Stimulated activated CD4-positive, alpha-beta T cell treated with anti-CD3 and anti-CD28 coated beads, Interleukin-4, amount 100 ng/mL, for 48 hours (primary cell): ENCODE results near the gene MSI2.

Experiments used
- DNase-seq, 2 donors: peaks; one replicate each; pipeline ENCODE4 v3.0.0-alpha.2; 2020; ENCODE audit warnings: low read depth in 2 of 2

The MSI2 gene

GRCh38 chr17:57679906-57680695, 423.8 kb downstream of the MSI2 start:
- no peak for DNase-seq

DNA sequence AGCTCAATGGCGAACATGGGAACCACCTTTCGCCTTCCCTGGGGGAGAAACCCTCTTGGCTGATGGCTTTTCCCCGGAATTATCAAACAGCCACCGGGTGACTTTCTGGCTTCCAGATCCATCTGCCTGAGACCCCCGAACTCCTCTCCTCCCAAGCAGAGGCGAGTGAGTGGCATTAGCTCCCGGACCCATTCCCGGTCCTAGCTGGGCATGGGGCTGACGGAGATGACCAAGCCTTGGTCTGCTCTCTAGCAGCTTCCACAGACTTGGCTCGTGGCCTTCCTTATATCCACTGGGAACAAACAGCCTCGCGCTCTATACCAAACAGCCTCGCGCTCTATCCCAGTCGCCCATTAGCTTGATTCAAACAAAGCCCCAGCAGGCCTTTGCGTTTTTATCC, 426.4 kb downstream of the MSI2 start:
- no peak for DNase-seq

- DNase-seq: no peak
These were observed 428.6 kb downstream of the MSI2 start for GRCh38 chr17:57684711-57685498.

DNA sequence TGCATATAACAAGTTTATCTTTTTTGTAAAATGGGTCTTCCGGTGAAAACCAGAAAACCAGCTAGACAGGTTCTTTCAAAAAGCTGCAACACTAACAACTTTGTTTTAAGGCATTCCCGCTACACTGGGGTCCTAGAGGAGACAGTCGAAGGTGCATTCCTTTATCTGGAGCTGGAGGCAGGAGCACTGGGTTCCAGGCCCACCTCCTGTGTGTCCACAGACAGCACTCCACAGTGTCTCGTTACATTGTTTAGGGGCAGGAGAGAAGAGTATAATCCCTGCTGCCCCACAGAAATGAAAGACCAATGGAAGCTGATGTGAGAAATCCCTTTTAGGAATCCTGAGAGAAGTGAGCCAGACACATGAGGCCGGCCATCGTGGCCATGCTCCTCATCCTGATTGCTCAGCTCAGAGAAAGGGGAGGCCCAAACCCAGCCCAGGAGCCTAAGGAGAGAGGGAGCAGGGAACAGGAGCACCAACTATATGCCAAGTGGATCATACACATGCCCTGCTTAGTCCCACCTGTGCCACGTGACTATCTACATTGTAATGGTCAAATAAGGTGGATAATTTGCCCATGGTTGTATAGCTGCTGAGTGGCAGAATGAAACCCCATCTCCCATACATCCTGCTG, 429.3 kb downstream of the MSI2 start:
- DNase-seq: no peak

DNA sequence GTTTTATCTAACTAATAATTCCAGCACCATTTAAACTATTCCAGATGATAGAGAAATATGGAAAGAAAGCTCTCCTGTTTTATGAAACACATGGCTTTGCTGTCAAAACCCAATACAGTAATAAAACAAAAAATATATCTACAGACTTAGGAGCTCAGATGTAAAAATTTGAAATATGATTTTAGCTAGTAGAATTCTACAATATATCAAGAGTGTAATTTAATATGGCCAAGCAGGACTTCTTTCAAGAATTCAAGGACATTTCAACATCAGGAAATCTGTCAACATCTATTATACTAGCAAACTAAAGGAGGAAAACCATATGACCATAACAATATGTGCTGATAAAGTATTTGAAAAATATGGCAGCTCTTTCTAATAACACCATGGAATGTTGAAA, 431.3 kb downstream of the MSI2 start:
- DNase-seq: no peak

- DNase-seq: no peak
These were observed 432.9 kb downstream of the MSI2 start for GRCh38 chr17:57689254-57689653.

DNA sequence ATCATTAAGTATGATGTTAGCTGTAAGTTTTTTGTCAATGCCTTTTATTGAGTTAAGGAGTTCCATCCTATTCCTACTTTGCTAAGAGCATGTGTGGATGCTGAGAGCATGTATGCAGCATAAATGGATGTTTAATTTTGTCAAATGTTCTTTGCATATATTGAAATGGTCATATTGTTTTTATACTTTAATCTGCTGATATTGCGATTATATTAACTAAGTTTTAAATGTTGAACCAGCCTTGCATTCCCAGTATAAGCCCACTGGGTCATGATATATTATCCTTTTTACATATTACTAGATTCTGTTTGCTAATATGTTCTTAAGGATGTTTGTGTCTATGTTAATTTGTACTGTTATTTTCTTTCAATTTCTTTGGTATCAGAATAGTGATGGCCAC, 435.6 kb downstream of the MSI2 start:
- DNase-seq: no peak

DNA sequence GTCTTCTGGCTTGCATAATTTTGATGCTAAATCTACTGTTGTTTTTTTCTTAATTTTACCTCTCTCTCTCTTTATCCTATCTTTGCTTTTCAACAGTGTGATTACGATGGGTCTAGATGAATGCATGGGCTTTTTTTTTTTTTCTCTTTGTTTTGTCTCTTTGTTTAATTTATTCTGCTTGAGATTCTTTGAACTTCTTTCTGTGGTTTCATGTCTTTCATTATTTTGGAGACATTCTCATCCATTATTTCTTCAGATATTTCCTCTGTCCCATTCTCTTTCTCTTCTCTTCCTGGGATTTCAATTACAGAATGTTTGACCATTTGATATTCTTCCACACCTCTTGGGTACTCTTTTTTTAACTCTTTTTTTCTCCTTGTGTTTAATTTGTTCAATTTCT, 436.4 kb downstream of the MSI2 start:
- DNase-seq: no peak

- no peak for DNase-seq
These were observed 437.7 kb downstream of the MSI2 start for GRCh38 chr17:57694051-57694450.

DNA sequence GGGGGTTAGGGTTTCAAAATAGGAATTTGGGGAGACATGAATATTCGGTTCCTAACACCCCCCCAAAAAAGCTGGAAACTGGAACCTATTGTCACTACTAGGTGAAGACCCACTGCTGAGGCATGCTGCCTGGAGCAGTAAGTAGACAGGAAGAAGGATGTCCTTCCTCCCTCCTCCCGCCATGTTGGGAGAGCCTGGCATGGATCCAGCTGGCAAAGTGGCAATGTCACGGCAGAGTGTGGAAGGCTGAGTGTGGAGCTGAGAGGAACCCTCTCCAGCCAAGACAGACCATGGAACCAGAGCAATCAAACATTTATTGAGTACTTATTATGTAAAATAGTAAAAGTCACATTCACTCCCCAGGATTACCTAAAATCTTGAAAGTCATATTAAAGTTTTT, 439.7 kb downstream of the MSI2 start:
- no peak for DNase-seq

DNA sequence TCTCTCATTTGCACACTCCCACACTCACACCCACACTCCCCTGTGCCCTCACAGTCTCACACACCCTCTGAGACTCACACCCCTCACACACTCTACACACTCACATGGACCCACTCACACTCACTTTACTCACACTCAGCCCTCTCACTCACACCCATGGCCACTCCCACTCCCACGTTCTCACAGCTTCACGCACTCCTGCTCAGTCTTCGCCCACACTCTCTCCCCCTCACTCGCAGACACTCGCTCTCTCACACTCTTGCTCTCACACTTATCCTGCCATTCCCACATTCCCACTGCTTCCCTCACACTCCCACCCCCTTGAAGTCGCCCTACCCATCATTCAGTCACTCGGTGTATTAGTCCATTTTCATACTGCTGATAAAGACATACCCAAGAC, 440.9 kb downstream of the MSI2 start:
- no peak for DNase-seq

GRCh38 chr17:57697891-57698711, 441.8 kb downstream of the MSI2 start:
- DNase-seq: peak in 1 of 2 donors; percentile 4

- DNase-seq: no peak
These were observed 443.5 kb downstream of the MSI2 start for GRCh38 chr17:57699751-57700219.

DNA sequence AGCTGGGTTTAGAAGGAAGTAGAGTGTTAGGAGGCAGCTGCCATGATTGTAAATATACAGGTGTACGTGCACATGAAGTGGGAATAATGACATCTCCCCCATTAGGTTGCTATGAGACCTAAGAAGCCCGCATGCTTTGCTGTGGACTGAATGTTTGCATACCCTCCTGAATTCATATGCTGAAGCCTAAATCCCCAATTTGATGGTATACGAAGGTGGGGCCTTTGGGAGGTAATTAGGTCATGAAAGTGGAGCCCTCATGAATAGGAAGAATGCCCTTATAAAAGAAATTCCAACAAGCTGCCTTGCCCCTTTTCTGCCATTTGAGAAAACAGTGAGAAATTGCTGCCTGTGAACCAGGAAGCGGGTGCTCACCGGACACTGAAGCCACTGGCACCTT, 444.8 kb downstream of the MSI2 start:
- DNase-seq: no peak

GRCh38 chr17:57703273-57703672, 446.9 kb downstream of the MSI2 start:
- no peak for DNase-seq

- no peak for DNase-seq
These were observed 448.1 kb downstream of the MSI2 start for GRCh38 chr17:57704448-57704847.

GRCh38 chr17:57705921-57706695, 449.8 kb downstream of the MSI2 start:
- no peak for DNase-seq

- no peak for DNase-seq
These were observed 450.4 kb downstream of the MSI2 start for GRCh38 chr17:57706761-57707160.

DNA sequence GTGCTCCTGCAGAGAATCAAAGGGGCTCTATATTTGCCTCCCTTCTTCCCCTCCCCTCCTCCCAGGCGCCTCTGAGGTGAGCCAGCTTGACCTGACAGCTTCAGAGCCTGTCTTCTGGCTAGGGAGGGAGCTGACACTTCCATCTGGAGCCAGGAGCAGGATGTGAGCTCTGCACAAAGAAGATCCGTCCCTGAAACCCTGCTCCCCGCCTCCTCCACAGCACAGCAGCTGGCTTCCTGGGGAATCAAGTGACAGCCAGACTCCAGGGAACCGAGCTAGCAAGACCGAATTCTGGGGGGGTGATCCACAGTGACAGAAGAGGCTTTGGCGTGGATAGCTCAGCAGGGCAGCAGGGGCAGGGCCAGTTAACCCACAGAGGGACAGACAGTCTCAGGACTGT, 451.6 kb downstream of the MSI2 start:
- DNase-seq: no peak

GRCh38 chr17:57708410-57708809, 452.1 kb downstream of the MSI2 start:
- DNase-seq: no peak

GRCh38 chr17:57713140-57713539, 456.8 kb downstream of the MSI2 start:
- DNase-seq: no peak
